ENCODE measurements around the gene GDA.

The GDA gene

DNA sequence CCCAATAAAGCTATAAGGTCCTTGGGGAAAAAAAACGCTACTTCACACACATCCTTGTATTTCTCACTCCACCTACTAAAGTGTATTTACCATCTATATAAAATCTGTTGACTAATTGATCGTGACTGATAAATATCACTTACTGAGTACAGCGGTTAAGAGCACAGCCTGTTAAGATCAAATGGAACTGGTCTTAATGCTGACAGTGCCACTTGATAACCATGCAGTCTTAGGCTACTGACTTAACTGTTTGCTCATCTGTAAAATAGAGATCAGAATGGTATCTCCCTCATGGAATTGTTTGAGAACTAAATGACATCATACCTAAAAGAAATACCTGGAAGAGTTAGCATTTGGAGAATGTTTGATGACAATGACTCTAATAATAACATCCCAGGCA, 148.3 kb downstream of the GDA start:
- TF ChIP-seq, protein P1, sequence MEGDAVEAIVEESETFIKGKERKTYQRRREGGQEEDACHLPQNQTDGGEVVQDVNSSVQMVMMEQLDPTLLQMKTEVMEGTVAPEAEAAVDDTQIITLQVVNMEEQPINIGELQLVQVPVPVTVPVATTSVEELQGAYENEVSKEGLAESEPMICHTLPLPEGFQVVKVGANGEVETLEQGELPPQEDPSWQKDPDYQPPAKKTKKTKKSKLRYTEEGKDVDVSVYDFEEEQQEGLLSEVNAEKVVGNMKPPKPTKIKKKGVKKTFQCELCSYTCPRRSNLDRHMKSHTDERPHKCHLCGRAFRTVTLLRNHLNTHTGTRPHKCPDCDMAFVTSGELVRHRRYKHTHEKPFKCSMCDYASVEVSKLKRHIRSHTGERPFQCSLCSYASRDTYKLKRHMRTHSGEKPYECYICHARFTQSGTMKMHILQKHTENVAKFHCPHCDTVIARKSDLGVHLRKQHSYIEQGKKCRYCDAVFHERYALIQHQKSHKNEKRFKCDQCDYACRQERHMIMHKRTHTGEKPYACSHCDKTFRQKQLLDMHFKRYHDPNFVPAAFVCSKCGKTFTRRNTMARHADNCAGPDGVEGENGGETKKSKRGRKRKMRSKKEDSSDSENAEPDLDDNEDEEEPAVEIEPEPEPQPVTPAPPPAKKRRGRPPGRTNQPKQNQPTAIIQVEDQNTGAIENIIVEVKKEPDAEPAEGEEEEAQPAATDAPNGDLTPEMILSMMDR (IDR thresholded peaks at IDR 0.05), result no peak

DNA sequence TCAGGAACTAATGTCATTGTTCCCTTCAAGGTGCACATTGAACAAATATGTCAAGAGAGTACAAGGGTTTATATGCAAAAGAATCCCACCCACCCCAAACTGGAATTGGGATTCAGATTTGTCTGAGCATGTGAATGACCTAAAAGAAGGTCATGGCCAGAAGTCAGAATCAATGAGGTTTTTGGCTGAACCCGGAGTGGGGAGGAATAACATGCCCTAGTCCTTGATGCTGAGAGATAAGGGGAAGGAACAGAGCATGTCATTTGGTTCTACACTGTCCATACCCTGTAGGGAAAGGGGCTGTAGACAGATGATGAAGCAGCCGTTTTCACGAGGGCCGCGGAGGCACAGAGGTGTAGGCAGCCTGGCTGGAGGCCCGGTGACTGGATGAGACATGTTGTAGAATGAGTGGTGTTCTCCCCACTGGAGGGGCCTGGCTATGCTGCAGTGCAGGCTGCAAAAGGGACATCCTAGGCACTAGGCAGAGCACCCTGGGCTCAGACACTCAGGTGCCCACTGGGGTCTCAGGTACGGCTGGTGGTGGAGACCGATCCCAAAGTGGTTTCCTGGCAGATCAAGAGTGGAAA, 149.9 kb downstream of the GDA start:
- TF ChIP-seq, protein P1 (IDR thresholded peaks at IDR 0.05), result no peak

DNA sequence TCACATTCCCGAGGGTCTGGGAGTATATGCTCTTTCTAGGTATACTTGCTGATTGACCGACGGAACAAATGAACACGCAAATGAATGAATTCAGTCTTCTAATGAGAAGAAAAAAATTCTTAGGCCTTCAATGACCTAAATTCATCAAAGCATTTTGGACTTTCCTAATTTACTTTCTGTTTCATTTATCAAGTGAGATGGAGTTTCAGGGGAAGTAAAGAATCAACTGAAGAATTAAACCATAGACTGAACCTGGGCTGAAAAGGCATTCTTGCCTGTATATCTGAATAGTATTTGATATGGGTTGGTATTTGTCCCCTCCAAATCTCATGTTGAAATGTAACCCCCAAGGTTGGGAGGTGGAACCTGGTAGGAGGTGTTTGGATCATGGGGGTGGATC, 151.6 kb downstream of the GDA start:
- TF ChIP-seq, protein P1 (IDR thresholded peaks at IDR 0.05), result no peak
